Measurements from ENCODE around the gene CAPN3.

DNA sequence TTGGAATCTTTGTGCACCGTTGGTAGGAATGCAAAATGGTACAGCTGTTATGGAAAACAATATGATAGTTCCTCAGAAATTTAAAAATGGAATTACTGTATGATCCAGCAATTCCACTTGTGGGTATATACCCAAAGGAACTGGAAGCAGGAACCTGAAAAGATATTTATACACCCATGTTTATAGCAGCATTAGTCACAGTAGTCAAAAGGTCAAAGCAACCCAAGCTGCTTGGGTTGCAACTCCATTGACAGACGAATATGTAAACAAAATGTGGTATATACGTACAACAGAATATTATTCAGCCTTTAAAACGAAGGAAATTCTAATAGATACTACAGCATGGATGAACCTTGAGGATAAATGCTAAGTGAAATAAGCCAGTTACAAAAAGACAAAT is 35.0 kb upstream of the CAPN3 start:
- no peak for TF ChIP-seq CTCF (conservative IDR thresholded peaks at IDR 0.05; ENCODE audit: low read depth, low read length)
- TF ChIP-seq EZH2 (IDR thresholded peaks at IDR 0.05; ENCODE audit: borderline replicate concordance, low read depth, low read length, poor library complexity, severe bottlenecking), result no peak
